HK-2 (cell line): Measurements from ENCODE around the gene DEFB131A.
"Not testable (repeated sequence)": the region's sequence is repeated elsewhere in the genome, so short reads cannot be mapped to it uniquely, and the experiment has no call there.

Experiments used
- DNase-seq: peaks from one replicate; pipeline ENCODE4 v3.0.0-alpha.2; 2018; ENCODE audit not compliant: unreplicated experiment

DEFB131A gene

GRCh38 chr4:9444114-9444513, at the start of gene DEFB131A:
TSS of gene DEFB131A (plus strand) at chr4:9444414. CDS start at chr4:9444534, 120 bp downstream.
- not testable (repeated sequence) for DNase-seq

- not testable (repeated sequence) for DNase-seq
These were observed 38.4 kb upstream of the DEFB131A start for GRCh38 chr4:9405774-9406173.

- DNase-seq: not testable (repeated sequence)
These were observed 37.7 kb upstream of the DEFB131A start for GRCh38 chr4:9406491-9406890.

- no peak for DNase-seq
These were observed 34.4 kb upstream of the DEFB131A start for GRCh38 chr4:9409793-9410192.

- peak; percentile 6 for DNase-seq
These were observed 22.2 kb upstream of the DEFB131A start for GRCh38 chr4:9421884-9422455.

GRCh38 chr4:9425916-9426315, 18.3 kb upstream of the DEFB131A start:
- peak; percentile 17 for DNase-seq

GRCh38 chr4:9430061-9430460, 14.2 kb upstream of the DEFB131A start:
- DNase-seq: not testable (repeated sequence)

- DNase-seq: not testable (repeated sequence)
These were observed 10.9 kb upstream of the DEFB131A start for GRCh38 chr4:9433320-9433719.

- DNase-seq: not testable (repeated sequence)
These were observed 7.5 kb upstream of the DEFB131A start for GRCh38 chr4:9436728-9437127.

- not testable (repeated sequence) for DNase-seq
These were observed 1.9 kb upstream of the DEFB131A start for GRCh38 chr4:9442355-9442754.

GRCh38 chr4:9444681-9445080, 467 bp downstream of the DEFB131A start:
- DNase-seq: not testable (repeated sequence)

- DNase-seq: not testable (repeated sequence)
These were observed 8.0 kb downstream of the DEFB131A start for GRCh38 chr4:9452251-9452650.

GRCh38 chr4:9454284-9454683, 10.1 kb downstream of the DEFB131A start:
- not testable (repeated sequence) for DNase-seq

- DNase-seq: not testable (repeated sequence)
These were observed 10.8 kb downstream of the DEFB131A start for GRCh38 chr4:9455046-9455445.

- not testable (repeated sequence) for DNase-seq
These were observed 35.3 kb downstream of the DEFB131A start for GRCh38 chr4:9479466-9479865.

- DNase-seq: not testable (repeated sequence)
These were observed 35.9 kb downstream of the DEFB131A start for GRCh38 chr4:9480066-9480465.

GRCh38 chr4:9482871-9483270, 38.7 kb downstream of the DEFB131A start:
- DNase-seq: not testable (repeated sequence)

- not testable (repeated sequence) for DNase-seq
These were observed 39.5 kb downstream of the DEFB131A start for GRCh38 chr4:9483682-9484081.

GRCh38 chr4:9486880-9487279, 42.7 kb downstream of the DEFB131A start:
- not testable (repeated sequence) for DNase-seq

- not testable (repeated sequence) for DNase-seq
These were observed 44.6 kb downstream of the DEFB131A start for GRCh38 chr4:9488796-9489195.

- DNase-seq: not testable (repeated sequence)
These were observed 46.3 kb downstream of the DEFB131A start for GRCh38 chr4:9490496-9490895.

- DNase-seq: not testable (repeated sequence)
These were observed 46.8 kb downstream of the DEFB131A start for GRCh38 chr4:9490986-9491385.

- DNase-seq: not testable (repeated sequence)
These were observed 49.4 kb downstream of the DEFB131A start for GRCh38 chr4:9493589-9493988.
